Keratinocyte (primary cell): ENCODE results near the gene ABCD2. TPM values are rescaled to one million over a fixed set of nuclear protein-coding genes. Genes with fewer than 3 reads are reported as not detected.
"Not testable (repeated sequence)": the region's sequence is repeated elsewhere in the genome, so short reads cannot be mapped to it uniquely, and the experiment has no call there.

Source experiments
- DNase-seq: peaks from one replicate; pipeline ENCODE4 v3.0.0-alpha.2; 2011; ENCODE audit warnings: low read depth, missing footprints, low spot score
- FAIRE-seq: peaks from 2 replicates; lab custom pipeline; 2011; peaks lifted over from hg19 to GRCh38; lab: Jason Lieb, UNC
- H2AFZ ChIP-seq: 2 replicates; pipeline ENCODE4 v1.6.0; 2012; ENCODE audit warnings: low read length, control low read depth, inconsistent platforms; ENCODE audit not compliant: control insufficient read depth
- H3K27ac ChIP-seq: 2 replicates; pipeline ENCODE4 v1.5.1; 2011; ENCODE audit warnings: low read length; ENCODE audit not compliant: control insufficient read depth, insufficient read depth
- H3K27me3 ChIP-seq: 3 replicates; pipeline ENCODE4 v1.6.0; 2011; ENCODE audit warnings: low read length; ENCODE audit not compliant: control insufficient read depth, insufficient read depth; ENCODE audit errors: extremely low read depth
- H3K36me3 ChIP-seq, 2 experiments: 2 replicates in 1 of 2; 3 replicates in 1 of 2; pipeline ENCODE4 v1.5.1; 2011; ENCODE audit warnings: low read length in 2 of 2, mild to moderate bottlenecking in 1 of 2; ENCODE audit not compliant: control insufficient read depth in 2 of 2, insufficient read depth in 2 of 2; ENCODE audit errors: extremely low read depth in 1 of 2
- H3K4me1 ChIP-seq: 3 replicates; pipeline ENCODE4 v1.5.1; 2011; ENCODE audit warnings: low read length; ENCODE audit not compliant: control insufficient read depth, insufficient read depth; ENCODE audit errors: extremely low read depth
- H3K4me2 ChIP-seq: 3 replicates; pipeline ENCODE4 v1.6.0; 2011; ENCODE audit warnings: low read depth, low read length; ENCODE audit not compliant: control insufficient read depth, insufficient read depth; ENCODE audit errors: extremely low read depth
- H3K4me3 ChIP-seq, 3 experiments: fragments of 200-600 bp in 1 of 3; sonication (generic) in 1 of 3; 2 replicates in 2 of 3; 3 replicates in 1 of 3; pipeline ENCODE4 v1.5.1; 2011 to 2016; ENCODE audit warnings: low read length in 3 of 3, mild to moderate bottlenecking in 3 of 3, control low read depth in 2 of 3, inconsistent platforms in 1 of 3, low read depth in 1 of 3, mixed read lengths in 1 of 3, mixed run types in 1 of 3, moderate library complexity in 1 of 3; ENCODE audit not compliant: control insufficient read depth in 2 of 3, insufficient read depth in 2 of 3; ENCODE audit errors: extremely low read depth in 1 of 3
- H3K79me2 ChIP-seq: 2 replicates; pipeline ENCODE4 v1.6.0; 2012; ENCODE audit warnings: low read length; ENCODE audit not compliant: control insufficient read depth, insufficient read depth
- H3K9ac ChIP-seq: 3 replicates; pipeline ENCODE4 v1.6.0; 2011; ENCODE audit warnings: low read length; ENCODE audit not compliant: control insufficient read depth, insufficient read depth; ENCODE audit errors: extremely low read depth
- H3K9me1 ChIP-seq: 3 replicates; pipeline ENCODE4 v1.6.0; 2011; ENCODE audit warnings: low read length; ENCODE audit not compliant: control insufficient read depth, insufficient read depth; ENCODE audit errors: extremely low read depth
- H3K9me3 ChIP-seq: 2 replicates; pipeline ENCODE4 v1.5.1; 2012; ENCODE audit warnings: low read depth, low read length; ENCODE audit not compliant: control insufficient read depth
- H4K20me1 ChIP-seq: 3 replicates; pipeline ENCODE4 v1.6.0; 2011; ENCODE audit warnings: low read length; ENCODE audit not compliant: control insufficient read depth, insufficient read depth; ENCODE audit errors: extremely low read depth
- CTCF ChIP-seq, 3 experiments: IDR thresholded peaks in 1 of 3; conservative IDR thresholded peaks in 1 of 3; optimal IDR thresholded peaks in 1 of 3; 2 replicates in 2 of 3; 3 replicates in 1 of 3; pipeline versions ENCODE3 to v1.5.1; 2011; ENCODE audit warnings: low read length in 3 of 3, mild to moderate bottlenecking in 3 of 3, moderate library complexity in 2 of 3, control low read depth in 1 of 3, inconsistent platforms in 1 of 3; ENCODE audit not compliant: insufficient read depth in 2 of 3; ENCODE audit errors: extremely low read depth in 1 of 3
- EZH2 ChIP-seq: IDR thresholded peaks from one replicate; pipeline ENCODE4 v1.6.1; 2012; ENCODE audit warnings: inconsistent platforms, mild to moderate bottlenecking, low read length, moderate library complexity
- dilution Hi-C: fragments of 300-500 bp; cut with MboI; formaldehyde crosslinking; loops from one replicate; pipeline ENCODE4 v1.7.0; 2020; ENCODE audit warnings: low sequenced_read_pairs; ENCODE audit not compliant: extremely low pct_ligation_motif_present
- polyA plus RNA-seq, 5 experiments: library from polyadenylated mRNA; depleted of rRNA in 3 of 5; stranded (reverse) in 3 of 5; stranded (forward) in 1 of 5; unstranded in 1 of 5; fragments of >200 nt; gene quantifications; 1 replicate in 1 of 5; 2 replicates in 3 of 5; 3 replicates in 1 of 5; pipeline versions ENCODE4 v1.2.1 to v1.2.3, GENCODE V29; 2011 to 2012; ENCODE audit warnings: missing spikeins in 2 of 5, low read depth in 1 of 5, low replicate concordance in 1 of 5

The ABCD2 gene
- polyA plus RNA-seq, 1 donor (not counting 4 experiments of a cell fraction or from before 2014, with no cell fraction given), result 0.03 TPM

GRCh38 chr12:39605501-39605900, 14.1 kb downstream of the ABCD2 start:
- no peaks in the 10 kb centered on the region for H3K79me2 ChIP-seq
- H4K20me1 ChIP-seq, result no peaks in the 10 kb centered on the region
- peak overlapping the region; percentile 72 for H3K4me2 ChIP-seq
- no peak for TF ChIP-seq CTCF (optimal IDR thresholded peaks at IDR 0.05 in 1 of 3, IDR thresholded peaks at IDR 0.05 in 1 of 3, conservative IDR thresholded peaks at IDR 0.05 in 1 of 3; ENCODE audit: extremely low read depth in 1 of 3, insufficient read depth in 2 of 3, low read length in 3 of 3)
- no peaks in the 10 kb centered on the region for H3K27me3 ChIP-seq
- no peak overlapping the region for H2AFZ ChIP-seq
- no peaks in the 10 kb centered on the region for H3K9me3 ChIP-seq
- H3K4me1 ChIP-seq, result peaks cover 19% of the 10 kb centered on the region
- H3K9me1 ChIP-seq, result no peaks in the 10 kb centered on the region
- DNase-seq (peak; percentile 56), FAIRE-seq (peak; percentile 82)
- H3K27ac ChIP-seq, result peak overlapping the region; percentile 52
- no peak overlapping the region for H3K9ac ChIP-seq
- dilution Hi-C loops, result no loop called here
- no peaks in the 10 kb centered on the region for H3K36me3 ChIP-seq
- H3K4me3 ChIP-seq, result peak overlapping the region in 1 of 3 experiments; percentile 62

- no peak overlapping the region for H2AFZ ChIP-seq
Observed at GRCh38 chr12:39603065-39603464, 16.5 kb downstream of the ABCD2 start.

GRCh38 chr12:39601951-39602350, 17.7 kb downstream of the ABCD2 start:
- H3K9ac ChIP-seq, H3K9me3 ChIP-seq, FAIRE-seq, H3K27ac ChIP-seq, H3K36me3 ChIP-seq, H4K20me1 ChIP-seq, DNase-seq, H3K4me3 ChIP-seq, H3K9me1 ChIP-seq, H3K4me2 ChIP-seq, H2AFZ ChIP-seq, dilution Hi-C loops, H3K79me2 ChIP-seq, H3K27me3 ChIP-seq: not testable (repeated sequence)
- peaks cover 19% of the 10 kb centered on the region for H3K4me1 ChIP-seq

More at GRCh38 chr12:39603065-39603464, 16.5 kb downstream of the ABCD2 start:
- Histone ChIP-seq H3K27me3 (no peaks in the 10 kb centered on the region), H3K9me1 (no peaks in the 10 kb centered on the region), H3K9me3 (no peaks in the 10 kb centered on the region), H3K4me3 (no peak overlapping the region), H3K79me2 (no peaks in the 10 kb centered on the region), H3K36me3 (no peaks in the 10 kb centered on the region), H3K9ac (no peak overlapping the region), H3K4me1 (peaks cover 19% of the 10 kb centered on the region), H4K20me1 (no peaks in the 10 kb centered on the region), H3K4me2 (no peak overlapping the region), H3K27ac (no peak overlapping the region)
- dilution Hi-C loops, result no loop called here
- DNase-seq (no peak), FAIRE-seq (no peak)
- no peak for TF ChIP-seq EZH2
- no peak for TF ChIP-seq CTCF (optimal IDR thresholded peaks at IDR 0.05 in 1 of 3, IDR thresholded peaks at IDR 0.05 in 1 of 3, conservative IDR thresholded peaks at IDR 0.05 in 1 of 3; ENCODE audit: extremely low read depth in 1 of 3, insufficient read depth in 2 of 3, low read length in 3 of 3)
